Stimulated activated naive CD4-positive, alpha-beta T cell (primary cell): Measurements from ENCODE around the gene ILRUN.
"Not testable (repeated sequence)": the region's sequence is repeated elsewhere in the genome, so short reads cannot be mapped to it uniquely, and the experiment has no call there.

Experiments used
- DNase-seq, 6 experiments: peaks; one replicate each; lab custom pipeline; 2025; lab: John Stamatoyannopoulos, UW

ILRUN gene

GRCh38 chr6:34696739-34697543 lies at the start of gene ILRUN:
Gene ILRUN (minus strand): TSS chr6:34696767. CDS start chr6:34696603, 164 bp downstream.
- peak; percentile 87 to 97 (median 94) for DNase-seq

GRCh38 chr6:34745277-34746103 lies 48.9 kb upstream of the ILRUN start:
- DNase-seq, result no peak

- not testable (repeated sequence) for DNase-seq
These were observed 47.7 kb upstream of the ILRUN start for GRCh38 chr6:34744294-34744647.

GRCh38 chr6:34743625-34744293 lies 47.2 kb upstream of the ILRUN start:
- DNase-seq, result no peak

GRCh38 chr6:34742094-34742493 lies 45.5 kb upstream of the ILRUN start:
- no peak for DNase-seq

GRCh38 chr6:34736823-34737222 lies 40.3 kb upstream of the ILRUN start:
- DNase-seq, result no peak

GRCh38 chr6:34731393-34732060 lies 35.0 kb upstream of the ILRUN start:
- no peak for DNase-seq

GRCh38 chr6:34729631-34730470 lies 33.3 kb upstream of the ILRUN start:
- no peak for DNase-seq

- no peak for DNase-seq
These were observed 29.5 kb upstream of the ILRUN start for GRCh38 chr6:34726055-34726454.

GRCh38 chr6:34723203-34723602 lies 26.6 kb upstream of the ILRUN start:
- DNase-seq, result no peak

GRCh38 chr6:34722451-34722850 lies 25.9 kb upstream of the ILRUN start:
- DNase-seq, result no peak

GRCh38 chr6:34720160-34720559 lies 23.6 kb upstream of the ILRUN start:
- not testable (repeated sequence) for DNase-seq

GRCh38 chr6:34719646-34720045 lies 23.1 kb upstream of the ILRUN start:
- DNase-seq, result not testable (repeated sequence)

GRCh38 chr6:34718976-34719375 lies 22.4 kb upstream of the ILRUN start:
- no peak for DNase-seq

- DNase-seq, result no peak
These were observed 20.9 kb upstream of the ILRUN start for GRCh38 chr6:34717466-34717865.

- no peak for DNase-seq
These were observed 18.1 kb upstream of the ILRUN start for GRCh38 chr6:34714663-34715062.

GRCh38 chr6:34712881-34713280 lies 16.3 kb upstream of the ILRUN start:
- DNase-seq, result not testable (repeated sequence)

GRCh38 chr6:34709386-34709785 lies 12.8 kb upstream of the ILRUN start:
- no peak for DNase-seq

- DNase-seq, result no peak
These were observed 8.7 kb upstream of the ILRUN start for GRCh38 chr6:34705241-34705640.

- DNase-seq, result no peak
These were observed 4.6 kb upstream of the ILRUN start for GRCh38 chr6:34701199-34701598.

- DNase-seq, result no peak
These were observed 1.5 kb upstream of the ILRUN start for GRCh38 chr6:34697904-34698559.
